OCI-LY1 (cell line): Measurements from ENCODE around the gene CDH9.

ENCODE experiments used
- CTCF ChIP-seq: fragments of 200-600 bp; sonication (generic), shearing (Covaris generic); IDR thresholded peaks from 2 replicates; pipeline ENCODE4 v1.5.1; 2017; ENCODE audit warnings: mild to moderate bottlenecking, antibody characterized with exemption, low read length, moderate library complexity, mixed read lengths
- EZH2 ChIP-seq: fragments of 200-600 bp; sonication (generic), shearing (Covaris generic); IDR thresholded peaks from 2 replicates; pipeline ENCODE4 v1.8.0; 2017; ENCODE audit warnings: borderline replicate concordance, mixed run types, mild to moderate bottlenecking, antibody characterized with exemption, low read length, moderate library complexity, mixed read lengths

GRCh38 chr5:26869781-26870180 is 168.6 kb downstream of the CDH9 start:
- TF ChIP-seq EZH2 (no peak), CTCF (no peak)
